GM21526 (cell line): ENCODE measurements around the gene SAMD8.

ENCODE experiments used
- ATAC-seq: cut with Tn5 transposase; IDR thresholded peaks from one replicate; pipeline ENCODE4 v1.9.1; 2021; ENCODE audit warnings: moderate library complexity; ENCODE audit not compliant: unreplicated experiment, low FRiP score

SAMD8 gene

DNA sequence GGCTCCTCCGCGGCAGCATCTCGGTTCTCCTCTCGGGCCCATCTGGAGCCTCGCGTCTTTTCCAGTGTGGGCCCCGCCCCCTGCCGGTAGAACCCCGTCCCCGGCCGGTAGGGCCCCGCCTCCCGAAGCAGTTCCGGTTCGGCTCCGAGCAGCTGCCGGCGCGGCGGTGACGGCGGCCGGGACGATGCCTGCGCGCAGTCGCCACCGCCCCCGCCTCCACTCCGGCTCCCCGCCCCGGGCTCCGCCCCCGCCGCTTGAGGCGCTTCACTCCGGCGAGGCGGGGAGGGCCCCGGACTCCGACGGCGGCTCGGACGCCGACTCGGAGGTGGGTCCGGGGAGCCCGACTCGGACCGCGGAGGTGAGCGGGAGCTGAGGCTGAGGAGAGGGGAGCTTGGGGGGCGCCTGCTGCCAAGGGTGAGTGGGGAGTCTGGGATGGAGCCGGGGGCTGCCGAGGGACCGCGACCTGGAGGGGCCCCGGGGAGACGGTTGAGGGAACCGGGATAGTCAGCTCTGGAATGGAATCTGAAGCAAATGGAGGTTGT is at the start of gene SAMD8:
Gene SAMD8, plus strand, starts transcription at position 292 of the 542 bp plus-strand sequence. CDS start 38,873 bp downstream, outside the sequence.
- ATAC-seq = peak; percentile 77

- ATAC-seq = no peak
Measured at GRCh38 chr10:75061709-75062505, 49.5 kb upstream of the SAMD8 start.

DNA sequence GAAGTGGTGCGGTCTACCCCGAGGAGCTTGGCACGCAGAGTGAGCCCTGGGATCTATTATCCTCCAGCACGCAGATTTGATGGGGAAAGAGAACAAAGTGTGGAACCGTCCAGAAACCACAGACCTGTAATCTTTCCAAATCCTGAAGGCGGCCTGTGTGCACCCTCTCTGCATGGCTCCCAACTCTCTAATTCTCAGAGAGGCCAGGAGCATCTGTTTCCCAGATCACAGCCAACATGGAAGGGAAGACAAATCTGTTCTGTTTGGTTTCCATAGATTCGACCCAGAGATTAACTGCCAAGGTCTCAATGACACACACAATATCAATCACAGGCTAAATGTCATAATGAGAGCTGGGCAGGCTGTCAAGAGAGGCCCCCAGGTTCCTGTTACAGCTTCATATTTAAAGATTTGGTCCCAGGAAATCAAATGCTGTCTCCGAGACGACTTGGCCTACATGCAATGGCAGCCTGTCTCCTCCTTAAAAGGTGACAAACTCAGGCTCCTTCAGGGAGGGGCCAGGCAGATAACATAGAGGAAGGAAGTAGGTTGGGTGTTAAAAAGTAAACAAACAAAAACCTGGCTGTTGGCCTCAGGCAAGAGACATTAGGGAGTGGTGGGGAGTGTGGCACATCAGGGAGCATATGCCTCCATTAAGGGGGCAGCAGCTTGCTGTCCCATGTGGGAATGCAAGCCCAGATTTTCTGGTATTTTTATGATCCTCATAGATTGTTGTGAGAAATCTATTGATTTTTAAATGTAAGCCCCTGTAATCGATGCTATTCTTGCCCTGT is 48.8 kb upstream of the SAMD8 start:
- ATAC-seq = no peak

DNA sequence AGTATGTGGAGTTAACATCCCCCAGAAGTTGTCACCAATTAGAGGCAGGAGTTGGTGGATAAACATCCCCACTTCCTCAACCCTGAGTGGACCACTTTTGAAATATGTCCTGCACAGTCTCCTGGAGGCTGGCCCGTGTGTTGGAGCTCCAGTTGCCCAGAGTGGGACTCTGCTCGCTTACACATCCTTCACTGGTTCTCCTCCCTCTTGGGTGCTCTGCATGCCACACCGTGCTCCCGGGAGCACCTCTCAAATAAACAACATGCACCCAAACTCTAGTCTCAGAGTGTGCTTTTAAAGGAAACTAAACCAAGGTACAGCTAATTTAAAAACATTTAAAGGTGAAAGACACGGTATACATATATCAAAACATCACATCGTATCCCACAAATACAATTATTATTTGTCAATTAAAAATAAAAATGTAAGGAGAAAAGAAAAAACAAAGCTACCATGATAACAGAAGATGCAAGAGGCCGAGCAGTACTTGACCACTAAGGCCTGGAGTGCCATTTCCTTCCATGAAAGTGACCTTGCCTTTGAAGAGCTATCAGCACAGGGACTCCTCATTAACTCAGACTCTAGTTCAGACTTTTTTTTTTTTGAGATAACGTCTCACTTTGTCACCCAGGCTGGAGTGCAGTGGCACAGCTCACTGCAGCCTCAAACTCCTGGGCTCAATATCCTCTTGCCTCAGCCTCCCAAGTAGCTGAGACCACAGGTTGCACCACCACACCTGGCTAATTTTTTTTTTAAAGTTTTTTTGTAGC is 47.8 kb upstream of the SAMD8 start:
- no peak for ATAC-seq

DNA sequence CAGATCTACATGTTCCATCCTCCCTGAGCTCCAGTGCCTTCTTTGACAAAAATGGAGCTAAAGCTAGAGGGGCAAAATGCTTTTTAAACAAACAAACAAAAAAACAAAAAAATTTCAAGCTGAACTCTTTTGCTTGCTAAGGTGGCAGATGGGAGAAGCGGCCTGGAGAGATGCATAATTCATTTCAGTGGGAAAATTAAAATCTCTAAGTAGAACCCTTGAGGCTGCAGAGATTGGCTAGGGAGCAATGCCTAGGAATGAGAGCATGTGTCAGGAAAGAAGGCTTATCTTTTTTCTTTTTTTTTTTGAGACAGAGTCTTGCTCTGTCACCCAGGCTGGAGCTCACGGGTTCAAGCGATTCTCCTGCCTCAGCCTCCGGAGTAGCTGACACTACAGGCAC is 46.4 kb upstream of the SAMD8 start:
- no peak for ATAC-seq

- no peak for ATAC-seq
Measured at GRCh38 chr10:75066271-75066670, 45.2 kb upstream of the SAMD8 start.

GRCh38 chr10:75067272-75067671 is 44.2 kb upstream of the SAMD8 start:
- no peak for ATAC-seq

DNA sequence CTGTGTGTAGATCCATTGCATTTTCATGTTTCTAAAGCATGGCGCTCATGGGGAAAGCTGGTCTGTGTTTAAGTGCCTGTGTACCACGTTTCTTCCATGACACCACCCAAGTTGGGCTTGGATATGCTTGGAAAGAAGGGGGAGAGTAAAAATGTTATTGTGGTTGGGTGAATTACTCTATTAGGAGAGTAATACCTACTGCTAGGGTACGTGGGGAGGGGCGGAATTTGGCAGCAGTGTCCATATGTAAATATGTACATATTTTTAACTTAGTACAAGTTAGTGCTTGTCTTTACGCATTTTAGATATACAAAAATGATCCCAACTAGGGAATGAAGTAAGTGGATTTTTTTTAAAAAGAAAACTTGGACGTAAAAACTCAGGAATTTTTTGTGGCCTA is 42.9 kb upstream of the SAMD8 start:
- ATAC-seq = no peak

GRCh38 chr10:75070476-75070875 is 41.0 kb upstream of the SAMD8 start:
- ATAC-seq = no peak

DNA sequence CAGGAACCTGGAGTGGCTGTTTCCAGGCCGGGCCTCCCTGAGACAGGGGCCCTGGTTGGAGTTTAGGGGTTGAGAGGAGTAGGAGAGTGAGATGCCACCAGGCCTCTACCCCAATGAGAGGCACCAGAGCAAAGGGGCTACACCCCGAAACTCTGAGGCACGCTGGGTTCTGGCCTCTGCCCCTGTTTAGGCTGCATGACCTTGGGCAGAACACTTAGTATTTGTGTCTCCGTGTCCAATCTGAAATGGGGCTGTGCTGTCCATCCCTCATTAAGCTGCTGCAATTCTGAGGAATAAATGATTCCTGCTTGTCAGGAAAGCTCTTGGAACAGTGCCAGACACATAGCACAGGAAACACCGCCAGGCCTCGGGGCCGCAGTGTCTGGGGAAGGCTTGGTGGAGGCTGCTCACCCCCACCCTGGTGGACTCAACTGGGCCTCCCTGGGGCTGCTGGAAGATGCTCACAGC is 40.5 kb upstream of the SAMD8 start:
- ATAC-seq = no peak

DNA sequence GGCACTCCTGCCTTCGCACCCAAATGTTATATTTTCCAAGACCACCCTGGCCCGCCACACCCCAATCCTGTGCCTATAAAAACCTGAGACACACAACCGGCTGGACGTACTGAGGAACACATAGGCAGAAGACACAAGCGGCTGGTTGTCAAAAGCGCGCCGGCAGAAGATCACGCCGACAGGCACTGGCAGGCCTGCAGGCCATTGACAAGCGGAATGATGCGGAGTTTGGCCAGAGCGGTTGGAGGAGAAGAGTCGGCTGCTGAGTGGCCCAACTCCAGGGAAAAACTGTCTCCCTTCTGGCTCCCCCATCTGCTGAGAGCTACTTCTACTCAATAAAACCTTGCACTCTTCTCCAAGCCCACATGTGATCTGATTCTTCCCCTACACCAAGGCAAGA is 39.7 kb upstream of the SAMD8 start:
- ATAC-seq = no peak

GRCh38 chr10:75072727-75073126 is 38.7 kb upstream of the SAMD8 start:
- no peak for ATAC-seq

DNA sequence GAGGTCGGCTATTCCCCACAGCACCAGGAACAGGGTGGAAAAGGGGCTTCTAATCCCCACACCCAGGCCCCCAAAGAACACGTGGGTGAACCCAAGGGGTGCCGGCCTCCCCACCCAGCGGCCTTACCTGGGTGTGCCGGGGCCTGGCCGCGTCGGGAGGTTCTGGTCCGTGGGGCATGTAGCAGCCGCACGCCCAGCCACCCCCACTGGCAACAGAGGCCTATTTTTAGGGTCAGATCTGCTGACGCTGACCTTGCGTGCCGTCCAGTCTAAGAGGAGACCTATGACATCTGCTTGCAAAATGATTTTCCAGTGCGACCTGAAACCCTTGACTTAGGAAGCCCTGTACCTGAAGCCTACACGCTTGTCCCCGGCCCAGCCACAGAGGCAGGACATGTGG is 38.0 kb upstream of the SAMD8 start:
- no peak for ATAC-seq

- ATAC-seq = no peak
Measured at GRCh38 chr10:75074711-75075445, 36.6 kb upstream of the SAMD8 start.

DNA sequence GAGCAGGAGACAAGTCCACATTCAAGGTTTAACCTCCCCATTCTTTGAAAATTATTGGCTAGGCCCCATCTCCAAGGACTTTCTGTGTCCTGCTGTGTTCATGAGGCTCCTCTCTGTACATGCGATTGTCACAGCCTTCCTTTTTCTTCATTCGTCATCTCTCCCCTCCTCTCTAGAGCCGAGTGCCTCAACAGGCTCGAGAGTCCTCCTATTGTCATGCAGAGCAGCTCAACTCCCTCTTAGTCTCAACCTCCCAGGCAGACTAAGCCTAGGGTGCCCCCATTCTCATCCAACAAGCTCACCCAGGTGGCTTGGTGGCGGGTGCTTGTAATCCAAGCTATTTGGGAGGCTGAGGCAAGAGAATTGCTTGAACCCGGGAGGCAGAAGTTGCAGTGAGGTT is 35.1 kb upstream of the SAMD8 start:
- no peak for ATAC-seq

DNA sequence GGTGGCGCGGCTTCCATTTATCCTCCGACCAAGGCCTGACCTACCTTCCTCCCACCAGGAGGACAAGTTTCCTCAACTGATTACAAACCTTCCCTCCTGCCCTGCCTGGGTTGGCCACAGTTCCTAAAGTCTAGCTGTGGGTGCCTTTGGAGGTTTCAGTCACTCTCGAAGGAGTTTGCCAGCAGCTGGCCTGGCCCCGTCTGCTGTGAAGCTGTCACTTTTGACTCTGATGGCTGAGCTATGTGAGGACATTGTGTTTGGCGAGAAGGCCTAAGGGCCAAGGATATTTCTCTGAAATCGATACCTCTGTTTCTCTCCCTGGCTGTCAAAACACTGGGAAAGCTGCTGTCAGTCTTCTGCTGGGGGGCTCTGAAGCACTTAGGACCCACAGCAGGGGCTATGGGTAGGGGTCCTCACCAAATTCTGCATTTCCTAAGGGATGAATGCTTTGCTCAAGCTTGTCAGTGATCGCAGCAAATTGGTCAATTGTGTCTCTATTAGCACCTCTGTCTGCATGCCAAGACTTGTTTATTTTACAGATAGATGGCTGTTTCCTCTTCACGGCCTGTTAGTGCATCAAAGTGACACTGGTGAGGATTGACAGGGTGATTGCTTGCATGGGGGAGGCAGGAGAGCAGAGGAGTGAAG is 31.9 kb upstream of the SAMD8 start:
- no peak for ATAC-seq

DNA sequence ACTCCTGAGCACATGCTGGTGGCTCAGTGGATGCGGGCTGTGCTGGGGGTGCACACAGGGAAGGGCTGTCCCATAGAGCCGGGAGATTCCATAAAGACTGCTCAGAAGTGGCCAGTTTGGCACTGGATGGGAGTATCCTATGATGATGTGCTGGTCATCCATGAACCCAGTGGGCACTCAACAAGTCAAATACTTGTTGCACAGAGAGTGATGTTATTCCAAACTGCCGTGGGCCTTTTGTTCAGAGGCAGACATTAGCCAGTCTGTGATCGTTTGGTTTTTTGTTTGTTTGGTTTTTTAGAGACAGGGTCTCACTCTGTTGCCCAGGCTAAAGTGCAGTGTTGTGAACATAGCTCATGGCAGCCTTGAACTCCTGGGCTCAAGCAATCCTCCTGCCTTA is 30.9 kb upstream of the SAMD8 start:
- ATAC-seq = no peak

DNA sequence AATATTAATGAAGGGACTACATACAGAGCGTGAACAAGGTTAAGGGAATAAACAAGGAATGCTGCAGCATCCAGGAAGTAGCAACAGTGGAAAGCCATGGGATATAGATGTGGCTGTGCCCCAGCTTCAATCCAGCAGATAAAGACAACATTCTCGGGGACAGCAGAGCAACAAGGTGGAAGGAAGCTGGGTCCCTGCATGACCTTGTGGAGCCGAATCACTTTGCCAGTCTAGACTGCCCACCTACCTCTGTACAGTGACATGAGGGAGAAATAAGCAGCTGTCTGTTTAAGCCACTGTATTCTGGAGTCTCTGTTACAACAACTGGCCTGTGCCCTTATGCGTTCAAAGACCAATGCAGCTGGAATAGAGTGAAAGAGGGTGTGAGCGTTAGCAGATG is 30.1 kb upstream of the SAMD8 start:
- no peak for ATAC-seq

DNA sequence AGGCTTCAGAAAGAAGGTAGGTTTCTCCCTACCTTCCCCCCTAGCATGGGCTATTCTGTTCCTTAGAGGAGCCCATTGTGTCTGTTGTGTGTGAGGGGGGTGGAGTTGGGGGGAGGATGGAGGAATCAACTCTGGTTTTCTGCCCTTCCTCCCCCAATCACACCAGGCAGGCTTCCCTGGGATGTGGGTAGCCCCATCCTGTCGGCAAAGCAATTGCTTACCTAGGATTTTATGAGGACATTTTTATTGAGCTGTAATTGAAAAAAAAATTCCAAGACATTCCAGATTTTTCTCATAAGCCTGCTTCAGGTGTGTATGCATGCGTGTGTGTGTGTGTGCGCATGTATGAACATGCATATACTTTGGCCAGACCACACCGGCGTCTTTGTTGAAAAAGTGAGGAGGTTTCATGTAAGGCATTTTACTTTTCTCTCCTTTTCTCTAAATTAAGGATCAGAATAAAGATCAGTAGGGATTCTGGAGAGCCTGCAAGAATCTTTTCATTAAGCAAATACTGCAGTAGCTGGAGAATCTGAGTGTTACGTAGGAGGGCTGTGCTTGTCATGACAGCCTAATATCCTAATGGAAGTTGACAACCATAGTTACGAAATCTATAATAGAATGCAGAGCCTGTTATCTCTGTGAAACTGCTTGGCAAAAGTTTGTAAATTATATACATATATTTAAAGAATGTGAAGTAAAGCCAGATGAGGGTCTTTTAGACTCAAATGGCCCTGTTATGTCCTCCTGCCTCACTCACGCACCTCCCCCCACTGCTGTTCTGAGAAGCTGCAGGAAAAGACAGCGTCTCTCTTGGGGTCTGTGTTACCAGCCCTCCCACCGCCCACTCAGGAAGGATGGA is 27.3 kb upstream of the SAMD8 start:
- ATAC-seq = no peak
